ENCODE measurements around the gene CDH1.

- TF ChIP-seq CTCF (conservative IDR thresholded peaks at IDR 0.05) (no peak), ZFX (IDR thresholded peaks at IDR 0.05) (no peak)
Measured at GRCh38 chr16:68739964-68740627, 3.0 kb downstream of the CDH1 start.

Measured in C4-2B (cell line).